NB4 (cell line): ENCODE data around the gene PDGFA.

Experiments
- DNase-seq: peaks from one replicate; pipeline ENCODE4 v3.0.0; 2010; ENCODE audit warnings: low read depth
- H3K4me3 ChIP-seq: one replicate; pipeline ENCODE4 v1.5.1; 2011; ENCODE audit warnings: mild to moderate bottlenecking, low read depth, low read length, moderate library complexity
- MAX ChIP-seq: IDR thresholded peaks from 2 replicates; pipeline ENCODE4 v1.6.1; 2011; ENCODE audit warnings: low read depth, low read length
- MYC ChIP-seq: IDR thresholded peaks from 2 replicates; pipeline ENCODE4 v1.6.1; 2011; ENCODE audit warnings: low read depth, low read length
- POLR2A ChIP-seq: IDR thresholded peaks from 2 replicates; pipeline ENCODE4 v1.6.1; 2011; ENCODE audit warnings: mild to moderate bottlenecking; ENCODE audit not compliant: insufficient read length; ENCODE audit errors: extremely low read depth
- TF ChIP-seq, protein P1 (sequence below): IDR thresholded peaks from one replicate; pipeline ENCODE4 v1.5.1; 2012; ENCODE audit warnings: low read depth, low read length

The PDGFA gene

DNA sequence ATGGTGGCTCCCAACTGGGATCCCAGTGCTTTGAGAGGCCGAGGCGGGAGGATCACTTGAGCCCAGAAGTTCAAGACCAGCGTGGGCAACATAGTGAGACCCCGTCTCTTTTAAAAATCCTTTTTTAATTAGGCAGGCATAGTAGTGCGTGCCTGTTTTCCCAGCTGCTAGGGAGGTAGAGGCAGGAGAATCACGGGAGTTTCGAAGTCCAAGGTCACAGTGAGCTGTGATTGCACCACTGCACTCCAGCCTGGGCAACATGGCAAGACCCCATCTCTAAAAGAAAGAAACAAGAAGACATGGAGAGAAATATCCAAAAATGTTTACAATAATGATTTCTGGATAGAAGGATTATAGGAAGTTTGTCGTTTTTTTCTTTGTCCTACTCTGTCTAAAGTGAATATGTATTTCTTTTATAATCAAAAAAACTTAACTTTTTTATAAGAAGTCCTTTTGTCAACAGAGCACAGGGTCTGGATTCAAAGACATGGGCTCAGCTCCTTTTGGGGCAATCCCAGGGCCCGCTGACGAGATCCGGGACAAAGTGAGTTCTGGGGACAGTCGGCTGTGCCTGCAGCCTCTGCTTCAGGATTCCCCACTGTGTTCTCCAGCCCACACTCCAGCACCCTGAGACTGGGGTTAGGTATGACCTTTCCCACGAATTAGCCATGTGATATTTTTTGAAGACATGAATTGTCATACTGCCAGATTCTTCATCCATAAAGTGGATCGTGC is 45.6 kb downstream of the PDGFA start:
- TF ChIP-seq, protein P1, sequence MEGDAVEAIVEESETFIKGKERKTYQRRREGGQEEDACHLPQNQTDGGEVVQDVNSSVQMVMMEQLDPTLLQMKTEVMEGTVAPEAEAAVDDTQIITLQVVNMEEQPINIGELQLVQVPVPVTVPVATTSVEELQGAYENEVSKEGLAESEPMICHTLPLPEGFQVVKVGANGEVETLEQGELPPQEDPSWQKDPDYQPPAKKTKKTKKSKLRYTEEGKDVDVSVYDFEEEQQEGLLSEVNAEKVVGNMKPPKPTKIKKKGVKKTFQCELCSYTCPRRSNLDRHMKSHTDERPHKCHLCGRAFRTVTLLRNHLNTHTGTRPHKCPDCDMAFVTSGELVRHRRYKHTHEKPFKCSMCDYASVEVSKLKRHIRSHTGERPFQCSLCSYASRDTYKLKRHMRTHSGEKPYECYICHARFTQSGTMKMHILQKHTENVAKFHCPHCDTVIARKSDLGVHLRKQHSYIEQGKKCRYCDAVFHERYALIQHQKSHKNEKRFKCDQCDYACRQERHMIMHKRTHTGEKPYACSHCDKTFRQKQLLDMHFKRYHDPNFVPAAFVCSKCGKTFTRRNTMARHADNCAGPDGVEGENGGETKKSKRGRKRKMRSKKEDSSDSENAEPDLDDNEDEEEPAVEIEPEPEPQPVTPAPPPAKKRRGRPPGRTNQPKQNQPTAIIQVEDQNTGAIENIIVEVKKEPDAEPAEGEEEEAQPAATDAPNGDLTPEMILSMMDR, result no peak
- TF ChIP-seq MAX, result no peak
- TF ChIP-seq POLR2A, result no peak
- TF ChIP-seq MYC, result no peak
- no peak for DNase-seq
- no peak overlapping the region for H3K4me3 ChIP-seq

GRCh38 chr7:473211-473734 is 46.4 kb downstream of the PDGFA start:
- DNase-seq, result no peak
- H3K4me3 ChIP-seq, result no peak overlapping the region
- TF ChIP-seq, protein P1, result no peak
- TF ChIP-seq MYC (no peak), POLR2A (no peak), MAX (no peak)

DNA sequence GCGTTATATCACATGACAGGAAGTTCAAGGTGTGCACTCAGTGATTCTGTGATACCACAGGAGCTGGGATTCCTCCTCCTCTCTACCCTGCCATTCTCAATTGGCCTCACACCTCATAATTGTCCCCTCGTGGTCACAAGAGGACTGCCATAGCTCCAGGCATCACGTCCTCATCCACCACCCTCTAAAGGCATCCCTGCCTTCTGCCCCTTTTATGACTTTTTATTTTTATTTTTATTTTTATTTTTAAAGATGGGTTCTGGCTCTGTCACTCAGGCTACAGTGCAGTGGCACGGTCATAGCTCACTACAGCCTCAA is 47.0 kb downstream of the PDGFA start:
- TF ChIP-seq MYC (no peak), POLR2A (no peak), MAX (no peak)
- TF ChIP-seq, protein P1, result no peak
- no peak overlapping the region for H3K4me3 ChIP-seq
- DNase-seq, result no peak

DNA sequence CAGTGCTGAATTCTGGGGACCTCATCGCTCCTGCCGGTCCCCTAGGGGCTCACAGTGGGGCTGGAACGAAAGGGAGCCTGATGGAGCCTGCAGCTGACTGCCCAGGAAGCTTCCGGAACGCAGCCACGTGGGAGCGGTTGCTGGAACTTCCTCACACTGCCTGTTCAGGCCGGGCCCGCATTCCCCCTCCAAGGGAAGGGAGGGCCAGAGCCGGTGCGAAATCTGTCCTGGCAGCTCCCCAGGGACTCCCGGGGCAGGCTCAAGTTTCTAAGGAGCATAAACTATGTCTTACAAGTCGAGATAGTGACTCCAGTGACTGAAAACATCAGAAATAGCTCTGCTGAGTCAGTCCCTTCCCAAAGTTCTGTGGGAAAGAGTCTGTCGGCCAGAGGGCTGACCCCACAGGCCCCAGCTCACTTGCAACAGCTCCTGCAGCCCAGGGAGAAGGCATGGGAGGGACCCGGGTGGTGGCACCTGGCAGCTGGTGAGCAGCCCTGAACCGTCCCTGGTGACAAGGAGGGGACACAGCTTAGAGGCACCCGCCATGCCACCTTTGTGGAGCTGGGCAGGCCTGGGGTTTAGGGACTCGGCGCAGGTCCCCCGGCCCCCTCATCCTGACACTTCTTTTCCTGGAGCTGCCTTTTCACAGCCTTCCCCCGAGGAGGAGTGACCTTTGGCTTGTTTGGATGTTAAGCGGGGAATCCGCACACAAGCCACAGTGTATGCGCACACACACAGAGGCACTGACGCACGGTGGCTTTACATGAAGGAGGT is 47.6 kb downstream of the PDGFA start:
- no peak overlapping the region for H3K4me3 ChIP-seq
- TF ChIP-seq MYC (no peak), MAX (no peak), POLR2A (no peak)
- TF ChIP-seq, protein P1, result no peak
- peak; percentile 26 for DNase-seq

DNA sequence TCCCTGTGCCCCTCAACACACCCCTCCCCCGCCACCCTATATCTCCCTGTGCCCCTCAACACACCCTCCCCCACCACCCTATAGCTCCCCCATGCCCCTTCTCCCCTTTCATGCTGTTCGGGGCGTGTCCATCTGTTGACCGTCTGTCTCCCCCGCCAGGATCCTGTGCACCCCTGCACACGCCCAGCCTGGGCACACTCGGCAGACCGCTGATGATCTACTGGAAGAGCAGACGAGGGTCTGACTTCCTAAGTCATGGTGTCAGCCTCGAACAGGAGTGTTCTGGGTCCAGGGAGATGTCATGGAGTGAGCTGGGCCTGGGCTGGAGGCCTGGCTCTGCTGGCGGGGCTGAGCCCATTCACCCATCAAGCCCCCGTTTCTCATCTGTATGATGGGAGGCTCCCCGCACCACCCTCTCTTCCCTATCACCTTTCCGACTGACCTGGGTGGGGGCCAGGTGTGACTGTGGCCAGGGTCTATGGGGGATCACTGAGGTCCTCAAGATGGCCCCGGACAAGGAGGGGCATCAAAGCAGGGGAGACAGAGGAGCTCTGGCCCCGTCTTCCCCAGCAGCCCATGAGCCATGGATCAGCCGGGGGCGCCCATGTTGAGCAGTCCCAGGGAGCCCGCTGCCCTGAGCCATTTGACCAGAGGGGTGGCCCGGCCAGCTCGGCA is 48.3 kb downstream of the PDGFA start:
- H3K4me3 ChIP-seq, result no peak overlapping the region
- DNase-seq, result no peak
- TF ChIP-seq, protein P1, result no peak
